Measurements from ENCODE around the gene CACNG1. TPM values are rescaled to one million over a fixed set of nuclear protein-coding genes. Genes with fewer than 3 reads are reported as not detected.
"Not testable (repeated sequence)": the region's sequence is repeated elsewhere in the genome, so short reads cannot be mapped to it uniquely, and the experiment has no call there.

The CACNG1 gene
- total RNA-seq, 2 experiments from 2014 or later, result not detected

- CTCF ChIA-PET, result no interaction called here
Measured at GRCh38 chr17:67033613-67034012, 10.7 kb upstream of the CACNG1 start.

GRCh38 chr17:67035131-67036083 is 8.9 kb upstream of the CACNG1 start:
- DNase-seq (no peak), ATAC-seq (no peak)
- CTCF ChIA-PET, result no interaction called here
- Mint-ChIP-seq H3K27me3 (no peaks in the 10 kb centered on the region), H3K9me3 (ENCODE audit: low read depth) (no peaks in the 10 kb centered on the region), H3K36me3 (no peaks in the 10 kb centered on the region), H3K4me3 (no peak overlapping the region), H3K27ac (no peak overlapping the region), H3K4me1 (peaks cover 2% of the 10 kb centered on the region)

More at GRCh38 chr17:67033613-67034012, 10.7 kb upstream of the CACNG1 start:
- ATAC-seq (no peak), DNase-seq (no peak)
- Mint-ChIP-seq H3K4me3 (no peak overlapping the region), H3K9me3 (ENCODE audit: low read depth) (no peaks in the 10 kb centered on the region), H3K27me3 (no peaks in the 10 kb centered on the region), H3K27ac (no peak overlapping the region), H3K36me3 (no peaks in the 10 kb centered on the region), H3K4me1 (peaks cover 2% of the 10 kb centered on the region)

- CTCF ChIA-PET, result no interaction called here
- H3K4me3 Mint-ChIP-seq, result no peak overlapping the region
Measured at GRCh38 chr17:67038861-67039365, 5.4 kb upstream of the CACNG1 start.

GRCh38 chr17:67040652-67041051 is 3.7 kb upstream of the CACNG1 start:
- no peaks in the 10 kb centered on the region for H3K4me1 Mint-ChIP-seq
- DNase-seq (no peak), ATAC-seq (no peak)
- H3K27me3 Mint-ChIP-seq, result no peaks in the 10 kb centered on the region
- H3K36me3 Mint-ChIP-seq, result no peaks in the 10 kb centered on the region
- no peak overlapping the region for H3K4me3 Mint-ChIP-seq
- CTCF ChIA-PET, result no interaction called here
- H3K9me3 Mint-ChIP-seq (ENCODE audit: low read depth), result no peaks in the 10 kb centered on the region
- H3K27ac Mint-ChIP-seq, result no peak overlapping the region

More at GRCh38 chr17:67038861-67039365, 5.4 kb upstream of the CACNG1 start:
- no peak for DNase-seq
- Mint-ChIP-seq H3K4me1 (peaks cover 2% of the 10 kb centered on the region), H3K36me3 (no peaks in the 10 kb centered on the region), H3K9me3 (ENCODE audit: low read depth) (no peaks in the 10 kb centered on the region), H3K27me3 (no peaks in the 10 kb centered on the region), H3K27ac (no peak overlapping the region)
- no peak for ATAC-seq

DNA sequence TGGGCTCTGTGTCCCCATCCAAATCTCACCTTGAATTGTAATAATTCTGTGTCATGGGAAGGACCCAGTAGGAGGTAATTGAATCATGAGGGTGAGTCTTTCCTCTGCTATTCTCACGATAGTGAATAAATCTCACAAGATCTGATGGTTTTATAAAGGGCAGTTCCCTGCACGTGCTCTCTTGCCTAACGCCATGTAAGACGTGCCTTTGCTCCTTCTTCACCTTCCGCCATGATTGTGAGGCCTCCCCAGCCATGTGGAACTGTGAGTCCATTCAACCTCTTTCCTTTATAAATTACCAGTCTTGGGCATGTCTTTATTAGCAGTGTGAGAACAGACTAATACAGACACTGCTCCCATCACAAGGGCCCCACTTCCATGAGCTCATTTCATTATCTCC is 3.2 kb upstream of the CACNG1 start:
- H3K36me3 Mint-ChIP-seq; H3K27me3 Mint-ChIP-seq; H3K27ac Mint-ChIP-seq; CTCF ChIA-PET; ATAC-seq; H3K4me3 Mint-ChIP-seq; H3K9me3 Mint-ChIP-seq (ENCODE audit: low read depth); H3K4me1 Mint-ChIP-seq; DNase-seq: not testable (repeated sequence)

- Mint-ChIP-seq H3K9me3 (ENCODE audit: low read depth) (no peaks in the 10 kb centered on the region), H3K4me3 (no peak overlapping the region), H3K36me3 (no peaks in the 10 kb centered on the region), H3K27me3 (no peaks in the 10 kb centered on the region), H3K4me1 (no peaks in the 10 kb centered on the region), H3K27ac (no peak overlapping the region)
- ATAC-seq (no peak), DNase-seq (no peak)
- CTCF ChIA-PET, result no interaction called here
Measured at GRCh38 chr17:67041531-67041930, 2.8 kb upstream of the CACNG1 start.

GRCh38 chr17:67041941-67042899 is 2.1 kb upstream of the CACNG1 start:
- no peaks in the 10 kb centered on the region for H3K9me3 Mint-ChIP-seq (ENCODE audit: low read depth)
- ATAC-seq, result no peak
- H3K27ac Mint-ChIP-seq, result no peak overlapping the region
- CTCF ChIA-PET, result no interaction called here
- DNase-seq, result no peak
- no peak overlapping the region for H3K4me3 Mint-ChIP-seq
- H3K36me3 Mint-ChIP-seq, result no peaks in the 10 kb centered on the region
- no peaks in the 10 kb centered on the region for H3K27me3 Mint-ChIP-seq
- H3K4me1 Mint-ChIP-seq, result no peaks in the 10 kb centered on the region

DNA sequence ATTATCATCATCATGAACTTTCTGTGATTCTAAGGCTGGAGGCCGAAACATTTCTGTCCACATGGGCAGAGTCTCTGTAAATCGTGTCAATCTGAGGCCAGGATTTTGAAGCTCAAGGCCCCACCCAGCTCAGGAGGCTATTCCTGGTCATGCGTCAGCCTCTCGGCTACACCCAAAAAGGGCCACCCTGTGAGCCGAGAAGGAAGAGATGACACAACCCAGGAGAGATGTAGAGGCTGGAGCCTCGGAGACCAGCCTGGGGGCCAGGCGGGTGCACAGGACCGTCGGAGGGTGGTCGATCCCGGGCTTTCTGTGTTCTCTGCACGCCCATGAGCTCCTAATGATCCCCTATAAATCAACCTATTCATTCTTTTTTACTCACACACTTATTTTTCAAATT is 1.1 kb upstream of the CACNG1 start:
- ATAC-seq, result no peak
- Mint-ChIP-seq H3K27me3 (no peaks in the 10 kb centered on the region), H3K27ac (no peak overlapping the region), H3K4me1 (no peaks in the 10 kb centered on the region), H3K36me3 (no peaks in the 10 kb centered on the region), H3K4me3 (no peak overlapping the region), H3K9me3 (ENCODE audit: low read depth) (peaks cover 5% of the 10 kb centered on the region)
- no peak for DNase-seq
- CTCF ChIA-PET, result no interaction called here

GRCh38 chr17:67044940-67045339 is 586 bp downstream of the CACNG1 start:
- no peak for DNase-seq
- CTCF ChIA-PET, result no interaction called here
- no peaks in the 10 kb centered on the region for H3K27me3 Mint-ChIP-seq

DNA sequence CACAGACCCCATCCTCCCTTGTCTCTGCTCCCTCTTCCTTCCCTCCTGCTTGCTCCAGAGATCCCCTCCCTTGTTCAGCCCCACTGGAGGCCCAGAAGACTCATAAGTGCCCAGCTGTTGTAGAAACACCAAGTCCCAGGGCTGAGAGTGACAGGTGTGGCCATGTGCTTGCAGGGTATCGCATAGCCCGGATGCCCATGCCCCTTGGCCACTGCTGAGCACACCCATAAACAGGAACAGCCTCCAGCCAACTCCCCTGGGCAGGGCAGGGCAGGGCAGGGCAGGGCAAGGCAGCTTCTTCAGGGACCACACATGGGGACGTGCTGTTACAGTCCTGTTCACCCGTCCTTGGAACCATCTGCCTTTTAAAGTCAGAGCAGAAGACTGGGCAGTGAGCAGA is 2.0 kb downstream of the CACNG1 start:
- H3K9me3 Mint-ChIP-seq (ENCODE audit: low read depth), result peaks cover 10% of the 10 kb centered on the region
- H3K27ac Mint-ChIP-seq, result no peak overlapping the region
- no peaks in the 10 kb centered on the region for H3K4me1 Mint-ChIP-seq
- CTCF ChIA-PET, result no interaction called here
- ATAC-seq (no peak), DNase-seq (no peak)
- H3K36me3 Mint-ChIP-seq, result peaks cover 2% of the 10 kb centered on the region
- no peak overlapping the region for H3K4me3 Mint-ChIP-seq
- H3K27me3 Mint-ChIP-seq, result no peaks in the 10 kb centered on the region

More at GRCh38 chr17:67044940-67045339, 586 bp downstream of the CACNG1 start:
- H3K9me3 Mint-ChIP-seq (ENCODE audit: low read depth), result peaks cover 10% of the 10 kb centered on the region
- no peak for ATAC-seq
- H3K36me3 Mint-ChIP-seq, result peaks cover 2% of the 10 kb centered on the region
- no peak overlapping the region for H3K4me3 Mint-ChIP-seq
- H3K4me1 Mint-ChIP-seq, result no peaks in the 10 kb centered on the region
- H3K27ac Mint-ChIP-seq, result no peak overlapping the region

DNA sequence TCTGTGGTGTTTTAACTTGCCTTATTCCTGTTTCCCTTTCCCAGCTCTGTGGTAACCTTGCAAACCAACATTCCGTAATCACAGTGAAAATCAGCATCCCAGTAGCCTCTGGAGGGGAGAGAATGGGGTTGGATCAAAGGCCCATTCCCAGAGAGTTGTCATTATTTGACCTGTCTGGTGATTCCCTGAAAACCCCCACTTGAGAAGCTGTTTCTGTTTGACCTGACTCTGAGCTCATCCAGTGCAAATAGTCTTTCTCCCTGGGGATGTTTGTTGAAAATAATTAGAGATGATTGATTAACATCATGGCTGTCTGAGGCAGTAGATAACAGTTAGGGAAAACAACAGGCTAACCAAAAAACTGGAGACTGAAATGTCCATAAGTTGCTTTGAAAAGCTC is 3.0 kb downstream of the CACNG1 start:
- no peak for DNase-seq
- Mint-ChIP-seq H3K4me3 (no peak overlapping the region), H3K27me3 (no peaks in the 10 kb centered on the region), H3K36me3 (peaks cover 2% of the 10 kb centered on the region), H3K27ac (no peak overlapping the region), H3K4me1 (no peaks in the 10 kb centered on the region), H3K9me3 (ENCODE audit: low read depth) (peaks cover 10% of the 10 kb centered on the region)
- CTCF ChIA-PET, result no interaction called here
- no peak for ATAC-seq

DNA sequence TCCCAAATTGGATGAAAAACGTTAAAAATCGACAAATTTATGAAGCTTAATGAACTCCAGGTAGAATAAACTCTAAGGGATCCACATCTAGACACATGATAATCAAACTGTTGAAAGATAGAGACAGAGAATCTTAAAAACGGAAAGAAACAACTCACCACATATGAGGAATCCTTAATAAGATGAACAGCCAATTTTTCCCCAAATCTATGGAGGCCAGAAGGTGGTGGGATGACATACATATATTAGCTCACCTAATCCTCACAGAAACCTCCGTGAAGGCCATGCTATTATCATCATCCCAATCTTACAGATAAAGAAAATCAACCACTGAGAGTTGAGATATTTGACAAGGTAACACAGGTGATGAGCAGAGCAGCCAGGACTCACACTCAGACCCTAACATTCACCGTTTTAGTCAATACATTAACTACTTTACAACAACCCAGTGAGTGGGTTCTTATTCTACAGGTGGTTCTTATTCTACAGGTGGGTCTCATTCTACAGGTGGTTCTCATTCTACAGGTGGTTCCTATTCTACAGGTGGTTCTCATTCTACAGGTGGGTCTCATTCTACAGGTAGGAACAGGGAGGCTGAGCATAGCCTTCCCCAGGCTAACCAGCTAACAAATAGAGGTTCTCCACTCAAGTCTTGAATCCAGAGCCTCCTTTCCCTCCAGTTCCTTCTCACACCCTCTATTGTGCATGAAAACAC is 4.8 kb downstream of the CACNG1 start:
- no peaks in the 10 kb centered on the region for H3K27me3 Mint-ChIP-seq
- H3K9me3 Mint-ChIP-seq (ENCODE audit: low read depth), result peaks cover 10% of the 10 kb centered on the region
- ATAC-seq, result no peak
- H3K4me1 Mint-ChIP-seq, result no peaks in the 10 kb centered on the region
- DNase-seq, result no peak
- H3K4me3 Mint-ChIP-seq, result no peak overlapping the region
- CTCF ChIA-PET, result no interaction called here
- H3K27ac Mint-ChIP-seq, result no peak overlapping the region
- peaks cover 2% of the 10 kb centered on the region for H3K36me3 Mint-ChIP-seq

DNA sequence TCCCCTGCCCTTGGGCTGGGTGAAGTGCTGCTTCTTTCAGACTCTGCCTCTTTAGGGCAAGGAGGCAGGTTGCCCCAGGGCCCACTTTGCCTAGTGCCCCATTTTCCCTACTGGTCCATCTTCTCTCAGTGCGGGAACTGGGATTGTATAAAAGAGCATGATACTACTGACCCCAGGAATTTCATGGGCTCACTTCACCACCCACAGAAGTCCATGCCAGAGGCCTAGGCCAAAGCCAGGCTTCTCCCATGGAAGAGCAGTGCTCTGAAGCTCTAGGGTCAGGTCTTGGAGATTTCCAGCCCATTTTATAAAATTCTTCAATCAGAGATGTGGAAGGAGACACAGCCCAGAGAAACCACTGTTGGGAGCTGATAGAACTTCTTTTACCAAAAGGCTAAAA is 5.7 kb downstream of the CACNG1 start:
- DNase-seq (no peak), ATAC-seq (no peak)
- H3K27ac Mint-ChIP-seq, result no peak overlapping the region
- no peaks in the 10 kb centered on the region for H3K27me3 Mint-ChIP-seq
- CTCF ChIA-PET, result no interaction called here
- H3K4me1 Mint-ChIP-seq, result no peaks in the 10 kb centered on the region
- peaks cover 2% of the 10 kb centered on the region for H3K36me3 Mint-ChIP-seq
- H3K4me3 Mint-ChIP-seq, result no peak overlapping the region
- peaks cover 10% of the 10 kb centered on the region for H3K9me3 Mint-ChIP-seq (ENCODE audit: low read depth)
